ENCODE data around the gene CBLIF.
"Not testable (repeated sequence)": the region's sequence is repeated elsewhere in the genome, so short reads cannot be mapped to it uniquely, and the experiment has no call there.

The CBLIF gene

DNA sequence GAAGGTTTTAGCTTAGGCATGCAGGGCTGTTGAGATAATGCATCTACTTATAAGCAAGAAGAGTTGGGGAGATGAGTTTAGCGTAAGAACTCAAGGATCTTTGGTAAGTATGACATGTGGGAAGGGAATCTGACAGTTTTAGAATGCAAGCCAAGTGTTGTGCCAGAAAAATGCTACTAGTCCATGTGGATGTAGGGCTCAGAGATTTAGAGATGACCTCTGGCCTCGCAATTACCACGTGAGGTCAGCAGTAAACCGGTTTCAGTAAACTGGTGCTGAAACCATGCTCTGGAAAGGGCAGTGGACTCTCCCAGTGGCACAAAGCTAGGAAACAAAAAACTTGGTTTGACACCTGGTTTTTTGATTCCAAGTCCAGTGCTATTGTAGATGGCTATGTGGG, 53.7 kb downstream of the CBLIF start:
- no peak for DNase-seq

DNA sequence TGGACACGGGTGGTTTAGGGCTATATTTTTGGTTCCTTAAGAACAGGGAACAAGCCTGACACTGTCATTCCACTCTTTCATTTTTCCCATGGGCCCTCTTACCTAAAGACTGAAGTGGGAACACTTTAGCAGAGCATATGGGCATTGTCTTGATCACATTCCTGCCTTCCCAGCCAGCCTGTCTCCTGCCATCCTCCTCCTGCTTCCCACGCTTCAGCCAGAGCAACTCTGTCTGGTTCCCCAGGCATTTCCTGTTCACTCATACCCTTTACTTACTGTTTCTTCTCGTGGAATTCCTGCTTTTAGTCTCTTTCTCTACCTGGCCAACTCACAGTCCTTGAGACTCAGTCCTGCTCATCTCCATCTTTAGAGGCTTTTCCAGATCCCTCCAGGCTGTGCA, 57.5 kb downstream of the CBLIF start:
- no peak for DNase-seq

DNA sequence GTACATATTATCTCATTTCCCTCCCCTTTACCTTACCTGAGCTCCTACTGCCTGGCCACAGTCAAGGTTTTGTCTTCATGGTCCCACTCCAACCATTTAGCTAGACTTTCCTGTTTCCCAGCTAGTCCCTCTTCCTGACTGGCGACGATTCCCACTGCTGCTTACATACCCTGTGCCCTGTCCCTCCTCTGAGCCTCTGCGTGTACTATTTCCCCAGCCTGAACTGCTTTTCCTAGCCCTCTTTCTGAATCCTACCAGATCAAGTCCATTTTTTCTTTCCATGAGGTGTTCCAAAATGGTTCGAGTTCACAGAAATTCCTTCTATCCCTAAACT, 58.1 kb downstream of the CBLIF start:
- DNase-seq, result no peak

DNA sequence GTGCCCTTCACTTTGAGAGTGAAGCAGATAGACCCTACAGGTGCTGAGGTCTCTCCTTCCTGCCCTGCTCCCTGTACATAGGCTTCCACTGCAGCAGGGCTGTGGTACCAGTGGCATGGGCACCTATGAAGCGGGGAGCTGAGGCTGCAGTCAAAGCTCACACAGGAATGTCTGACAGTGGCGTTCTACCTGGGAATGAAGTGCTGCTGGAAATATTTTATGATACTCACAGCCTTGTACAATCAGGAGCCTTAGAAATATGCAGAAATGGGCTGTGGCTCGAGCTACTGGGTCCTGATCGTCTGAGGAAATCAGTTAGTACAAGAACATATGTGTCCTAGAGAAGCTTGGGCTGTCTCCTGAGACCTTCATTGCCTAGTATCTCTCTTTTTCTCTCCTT, 59.5 kb downstream of the CBLIF start:
- DNase-seq, result no peak

DNA sequence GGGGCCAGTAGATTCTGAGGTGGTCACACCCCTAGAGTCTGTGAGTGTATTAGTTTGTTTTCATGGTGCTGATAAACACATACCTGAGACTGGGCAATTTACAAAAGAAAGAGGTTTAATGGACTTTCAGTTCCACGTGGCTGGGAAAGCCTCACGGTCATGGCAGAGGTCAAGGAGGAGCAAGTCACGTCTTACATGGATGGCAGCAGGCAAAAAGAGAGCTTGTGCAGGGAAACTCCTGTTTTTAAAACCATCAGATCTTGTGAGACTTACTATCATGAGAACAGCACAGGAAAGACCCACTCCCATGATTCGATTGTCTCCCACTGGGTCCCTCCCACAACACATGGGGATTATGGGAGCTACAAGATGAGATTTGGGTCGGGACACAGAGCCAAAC, 60.9 kb downstream of the CBLIF start:
- not testable (repeated sequence) for DNase-seq

DNA sequence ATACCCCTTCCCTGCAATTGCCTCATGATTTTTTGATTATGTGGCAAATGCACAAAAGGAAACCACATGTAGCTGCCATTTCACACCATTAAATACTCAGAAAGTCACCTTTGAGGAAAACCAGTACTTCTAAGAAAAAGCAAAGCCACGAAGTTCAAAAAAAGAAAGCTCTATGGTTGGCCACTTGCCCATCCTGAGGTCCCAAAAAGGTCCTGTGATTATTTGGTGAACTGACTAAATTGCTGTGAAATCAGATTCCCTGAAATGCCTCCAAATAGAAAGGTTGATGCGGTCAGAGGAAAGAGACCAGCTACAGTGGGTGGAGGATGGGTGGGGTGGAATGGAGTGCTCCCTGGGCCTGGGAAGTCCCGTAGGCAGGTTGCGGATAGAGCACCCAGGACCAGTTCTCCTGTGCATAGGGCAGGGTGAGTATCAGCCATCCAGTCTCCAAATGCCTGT, 61.6 kb downstream of the CBLIF start:
- DNase-seq, result no peak

DNA sequence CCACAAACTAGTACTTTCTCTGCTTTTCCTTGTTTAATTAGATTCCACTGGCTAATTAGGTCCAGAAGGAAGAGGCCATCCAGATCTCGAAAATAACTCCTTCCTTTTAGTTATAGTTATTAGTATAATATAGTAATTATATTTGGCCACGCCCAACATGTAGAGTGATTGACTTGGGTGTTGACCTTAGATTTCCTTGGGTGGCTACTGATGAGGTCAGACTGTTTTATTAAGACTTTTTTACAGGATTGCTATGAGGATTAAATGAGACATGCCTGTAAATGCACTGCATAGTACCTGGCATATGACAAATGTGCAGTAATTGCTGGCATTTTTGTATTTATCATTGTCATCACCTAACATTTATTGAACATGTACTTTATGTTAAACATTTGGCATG, 63.2 kb downstream of the CBLIF start:
- DNase-seq, result no peak

DNA sequence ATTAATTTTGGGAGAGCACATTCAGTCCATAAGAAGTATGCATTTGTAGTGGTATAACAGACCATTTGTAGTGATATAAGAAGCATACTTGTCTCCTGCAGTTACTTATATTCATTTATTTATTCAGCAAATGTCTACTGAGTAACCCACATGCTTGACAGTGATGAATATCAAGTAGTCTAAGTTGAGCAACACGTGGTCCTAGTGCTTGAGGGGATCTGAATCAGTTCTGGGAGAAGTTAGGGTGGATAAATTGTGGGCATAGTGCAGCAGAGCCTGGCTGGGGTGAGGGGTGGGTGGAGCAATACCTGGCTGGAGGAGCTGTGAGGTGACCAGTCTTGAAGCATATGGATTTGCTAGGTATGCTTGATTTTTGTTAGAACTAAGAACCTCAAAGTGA, 65.8 kb downstream of the CBLIF start:
- DNase-seq, result no peak

All from NCI-H1694 treated with DMSO at 0.1 percent for 48 hours (cell line).